NAMALWA (cell line): ENCODE data around the gene DNAJB8.

ENCODE experiments used
- DNase-seq: peaks from one replicate; pipeline ENCODE4 v3.0.0-alpha.2; 2015; ENCODE audit warnings: low spot score

DNAJB8 gene

GRCh38 chr3:128443771-128444170, 22.9 kb downstream of the DNAJB8 start:
- no peak for DNase-seq

DNA sequence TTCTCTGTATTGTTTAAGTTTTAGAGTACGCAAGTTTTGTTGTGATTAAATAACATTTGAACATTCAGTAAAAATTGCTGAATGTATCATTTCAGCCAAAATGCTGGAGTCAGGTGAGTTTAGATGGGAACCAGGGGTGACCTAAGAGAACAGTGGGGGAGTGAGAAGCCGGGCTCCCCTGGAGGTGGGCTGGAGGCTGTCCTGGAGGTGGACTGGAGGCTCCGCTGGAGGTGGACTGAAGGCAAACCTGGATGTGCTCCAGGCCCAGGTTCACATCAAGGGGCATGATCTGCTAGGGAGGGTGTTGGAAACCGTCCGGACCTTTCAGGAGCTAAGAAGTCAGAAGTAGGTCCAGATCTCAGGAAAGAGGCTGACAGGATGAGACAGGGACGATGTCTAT, 23.7 kb downstream of the DNAJB8 start:
- DNase-seq = no peak

DNA sequence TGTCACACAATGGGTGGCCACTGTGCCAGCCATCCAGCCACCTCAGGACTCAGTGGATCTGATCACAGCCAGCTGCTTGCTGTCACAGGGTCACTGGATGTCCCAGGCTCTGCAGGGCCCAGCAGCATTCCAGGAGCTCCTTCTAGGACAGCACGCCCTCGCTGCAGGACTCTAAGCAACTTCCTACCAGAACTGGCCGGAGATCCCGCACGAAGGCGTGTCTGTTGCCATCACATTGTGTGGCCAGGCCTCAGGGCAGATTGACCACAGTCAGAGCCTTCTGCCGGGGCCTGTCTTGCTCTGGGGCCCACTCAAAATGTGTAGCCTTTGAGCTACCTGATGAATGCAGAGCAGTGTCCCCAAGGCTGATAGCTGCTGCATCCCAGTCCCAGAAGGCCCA, 24.6 kb downstream of the DNAJB8 start:
- no peak for DNase-seq

DNA sequence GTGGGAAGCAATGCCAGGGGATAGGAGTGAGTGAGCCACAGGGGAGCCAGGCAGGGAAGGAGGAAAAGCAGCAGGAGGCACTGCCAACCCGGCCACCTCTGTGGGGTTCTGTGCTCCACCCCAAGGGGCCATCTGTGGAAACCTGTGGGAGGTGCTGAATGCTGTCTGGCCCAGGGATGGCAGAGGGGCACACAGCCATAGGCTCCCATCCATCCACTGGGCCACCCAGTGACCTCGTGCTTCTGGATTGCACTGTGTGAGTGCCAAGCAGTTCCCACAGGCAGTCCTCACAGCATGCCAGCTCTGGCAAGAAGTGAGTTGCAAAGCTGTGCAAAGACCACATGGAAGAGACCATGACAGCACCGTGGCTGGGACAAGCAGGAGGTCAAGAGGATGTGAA, 27.5 kb downstream of the DNAJB8 start:
- no peak for DNase-seq

GRCh38 chr3:128438488-128439072, 28.1 kb downstream of the DNAJB8 start:
- peak; percentile 48 for DNase-seq

DNA sequence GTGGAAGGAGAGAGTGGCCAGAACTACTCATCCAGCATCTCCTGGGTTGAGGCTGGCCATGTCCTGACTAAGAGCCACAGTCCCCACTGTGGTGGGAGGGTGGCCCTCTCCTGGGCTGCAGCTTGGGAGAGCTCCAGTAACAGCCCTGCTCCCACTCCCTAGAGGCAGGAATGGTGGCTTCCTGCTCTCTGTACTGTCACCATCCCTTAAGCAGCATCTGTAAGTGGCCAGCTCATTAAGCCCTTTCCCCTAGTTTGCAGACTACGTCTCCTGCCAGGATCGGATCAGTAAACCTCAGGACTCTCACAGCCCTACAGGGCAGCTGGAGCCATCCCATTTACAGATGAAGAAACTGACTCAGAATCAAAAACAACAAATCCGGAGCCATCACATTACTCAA, 30.5 kb downstream of the DNAJB8 start:
- DNase-seq = no peak

GRCh38 chr3:128435561-128435960, 31.1 kb downstream of the DNAJB8 start:
- DNase-seq = no peak

DNA sequence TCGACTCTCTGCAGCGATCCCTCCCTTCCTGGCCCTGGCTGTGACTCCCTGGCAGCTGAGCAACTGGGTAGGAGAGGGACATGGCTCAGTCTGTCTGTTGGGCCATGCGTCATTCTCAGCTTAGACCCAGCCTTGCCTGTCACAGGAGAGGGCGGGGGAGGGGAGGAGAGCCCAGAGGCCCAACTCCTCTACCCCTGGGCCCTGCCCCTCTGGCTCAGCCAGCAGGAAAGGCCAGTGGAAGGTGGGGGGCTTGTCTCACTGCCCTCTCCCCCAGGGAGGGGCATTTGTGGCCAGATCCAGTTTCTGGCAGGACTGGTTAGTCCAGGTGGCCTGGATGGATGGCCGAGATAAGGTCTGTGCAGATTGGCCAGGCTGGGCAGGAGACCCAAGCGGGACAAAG, 31.6 kb downstream of the DNAJB8 start:
- DNase-seq = no peak

DNA sequence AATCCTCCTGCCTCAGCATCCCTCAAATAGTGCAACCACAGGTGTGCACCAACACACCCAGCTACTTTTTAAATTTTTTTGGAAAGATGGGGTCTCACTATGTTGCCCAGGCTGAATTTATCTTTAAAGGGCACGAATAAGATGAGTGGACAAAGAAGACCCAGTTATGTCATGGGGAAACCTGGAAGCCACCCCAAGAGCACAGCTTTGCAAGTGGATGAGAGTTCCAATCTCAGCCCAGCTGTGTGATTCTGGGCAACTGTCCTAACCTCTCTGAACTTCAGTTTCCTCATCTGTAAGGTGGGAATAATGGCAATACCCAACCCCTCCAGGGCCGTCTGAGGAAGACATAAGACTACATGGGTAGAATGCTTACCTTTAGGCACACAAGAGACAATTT, 32.2 kb downstream of the DNAJB8 start:
- no peak for DNase-seq

- no peak for DNase-seq
These were observed 32.9 kb downstream of the DNAJB8 start for GRCh38 chr3:128433837-128434165.

- no peak for DNase-seq
These were observed 33.5 kb downstream of the DNAJB8 start for GRCh38 chr3:128432971-128433836.

DNA sequence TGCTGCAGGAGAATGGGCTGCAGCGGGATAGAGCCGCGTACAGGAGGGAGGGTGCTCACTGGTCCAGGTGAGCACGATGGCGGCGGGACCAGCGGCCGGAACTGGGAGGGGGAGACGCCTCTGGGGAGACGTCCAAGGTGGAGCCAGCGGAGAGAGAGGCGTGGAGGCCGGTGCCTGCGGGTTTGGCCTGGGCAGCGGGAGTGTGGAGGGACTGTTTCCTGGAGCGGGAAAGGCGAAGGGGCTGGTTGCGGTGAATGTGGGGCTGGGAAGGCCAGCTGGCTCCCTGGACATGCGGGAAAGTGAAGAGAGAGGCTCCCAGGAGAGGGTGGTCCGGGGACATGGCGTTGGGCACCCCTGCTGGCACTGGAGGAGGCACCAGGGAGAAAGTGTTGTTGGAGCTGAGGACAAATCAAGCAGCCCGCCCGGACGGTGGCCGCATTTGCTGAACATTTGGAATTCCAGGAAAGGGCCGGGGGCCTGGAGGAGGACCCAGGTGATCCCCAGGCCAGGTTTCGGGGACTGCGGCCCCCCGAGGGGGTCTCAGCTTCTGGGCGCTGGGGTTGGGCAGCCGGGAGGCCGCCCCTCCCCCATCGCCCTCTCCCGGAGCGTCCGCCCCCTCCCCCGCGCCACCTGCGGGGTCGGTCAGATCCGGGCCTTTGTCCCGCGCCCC, 34.3 kb downstream of the DNAJB8 start:
- no peak for DNase-seq

GRCh38 chr3:128431803-128432300, 34.8 kb downstream of the DNAJB8 start:
- no peak for DNase-seq

- DNase-seq = no peak
These were observed 36.0 kb downstream of the DNAJB8 start for GRCh38 chr3:128430731-128431130.

GRCh38 chr3:128430301-128430700, 36.4 kb downstream of the DNAJB8 start:
- no peak for DNase-seq

DNA sequence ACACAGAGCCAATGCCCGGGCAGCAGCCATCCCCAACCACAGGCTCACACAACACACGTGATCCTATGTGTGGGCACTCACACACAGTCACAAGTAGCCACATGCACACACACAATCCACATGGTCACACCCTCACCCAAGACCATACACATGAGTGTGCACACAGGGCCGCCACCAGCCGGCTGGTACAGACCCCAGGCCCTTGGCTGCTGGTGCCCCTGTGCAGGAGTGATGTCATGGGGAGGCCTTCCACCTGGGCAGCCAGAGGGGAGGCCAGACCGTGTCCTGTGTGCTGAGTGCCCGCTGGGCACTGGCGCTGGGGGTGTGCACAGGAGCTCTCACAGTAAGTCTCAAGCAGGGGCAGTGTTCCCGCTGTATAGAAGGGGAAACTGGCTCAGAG, 36.9 kb downstream of the DNAJB8 start:
- DNase-seq = no peak

DNA sequence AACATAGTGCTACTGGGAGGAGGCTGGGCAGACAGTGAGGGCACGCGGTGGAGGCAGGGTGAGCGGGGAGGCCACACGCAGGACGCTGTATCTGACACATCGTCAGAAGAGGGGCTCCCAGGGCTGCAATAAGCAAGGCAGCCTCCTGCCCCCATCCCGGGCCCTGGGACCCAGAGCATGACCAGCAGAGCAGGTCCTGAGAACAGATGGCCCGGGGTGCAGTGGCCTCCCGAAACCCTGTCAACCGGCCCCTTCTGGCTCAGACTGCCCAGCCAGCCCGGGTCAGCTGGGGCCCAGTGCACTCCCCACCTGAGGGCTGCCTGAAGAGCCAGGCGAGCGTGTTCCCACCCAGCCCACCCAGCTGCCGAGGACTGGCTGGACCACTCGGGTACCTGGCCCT, 37.4 kb downstream of the DNAJB8 start:
- DNase-seq = no peak

- DNase-seq = no peak
These were observed 38.5 kb downstream of the DNAJB8 start for GRCh38 chr3:128427872-128428822.

- DNase-seq = no peak
These were observed 39.4 kb downstream of the DNAJB8 start for GRCh38 chr3:128427175-128427857.

DNA sequence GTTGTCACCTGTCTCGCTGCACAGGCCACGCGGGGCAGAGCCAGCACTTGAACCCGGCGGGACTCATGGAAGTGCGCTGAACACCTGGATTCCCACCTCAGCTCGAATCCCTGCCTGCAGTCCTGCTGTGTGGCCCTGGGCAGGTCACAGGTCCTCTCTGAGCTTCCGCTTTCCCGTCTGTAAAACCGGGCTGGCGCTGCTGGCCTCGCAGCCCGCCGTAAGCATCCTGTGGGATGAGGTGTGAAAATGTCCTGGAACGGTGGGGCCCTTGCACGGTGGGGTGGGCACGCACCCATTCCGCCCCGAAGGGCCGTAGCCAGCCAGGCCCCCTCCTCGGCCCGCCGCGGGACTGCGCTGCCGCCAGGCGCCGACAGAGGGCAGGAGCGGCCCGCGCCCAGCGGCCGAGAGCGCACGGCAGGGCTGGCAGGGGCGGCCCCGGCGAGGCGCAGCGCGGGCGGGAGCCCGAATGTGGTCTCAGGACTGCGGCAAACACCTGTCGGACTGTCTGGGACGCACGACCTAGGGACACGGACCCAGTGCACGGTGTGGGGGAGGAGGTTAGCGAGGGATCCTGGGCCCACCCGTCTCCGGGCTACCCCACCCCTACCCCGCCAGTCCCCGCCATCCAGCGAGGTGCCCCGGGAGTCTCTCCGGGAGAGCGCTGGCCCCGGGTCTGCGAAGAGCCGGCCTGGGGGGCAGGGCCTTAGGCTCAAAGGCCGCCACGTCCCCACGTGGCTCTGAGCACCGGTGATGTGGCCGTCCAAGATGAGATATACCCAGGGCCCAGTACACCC, 40.4 kb downstream of the DNAJB8 start:
- DNase-seq = peak; percentile 59

DNA sequence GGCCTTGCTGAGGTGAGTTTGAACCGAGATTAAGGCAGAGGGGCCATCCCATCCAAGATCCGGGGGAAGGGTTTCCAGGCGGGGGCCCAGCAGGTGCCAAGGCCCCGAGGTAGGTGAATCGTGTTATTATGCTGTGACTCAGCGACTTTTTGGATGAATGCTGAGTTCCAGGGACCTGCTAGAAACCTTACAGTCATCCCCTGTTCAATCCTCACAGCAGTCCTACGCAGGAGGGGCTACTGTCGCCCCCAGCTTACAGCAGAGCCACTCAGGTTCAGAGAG, 40.9 kb downstream of the DNAJB8 start:
- DNase-seq = no peak
